ENCODE data around the gene APOL4. TPM values are rescaled to one million over a fixed set of nuclear protein-coding genes. Genes with fewer than 3 reads are reported as not detected.

The APOL4 gene
- total RNA-seq, 6 experiments from 2014 or later: 1.1 to 1.6 (median 1.4) TPM; not detected in 2

DNA sequence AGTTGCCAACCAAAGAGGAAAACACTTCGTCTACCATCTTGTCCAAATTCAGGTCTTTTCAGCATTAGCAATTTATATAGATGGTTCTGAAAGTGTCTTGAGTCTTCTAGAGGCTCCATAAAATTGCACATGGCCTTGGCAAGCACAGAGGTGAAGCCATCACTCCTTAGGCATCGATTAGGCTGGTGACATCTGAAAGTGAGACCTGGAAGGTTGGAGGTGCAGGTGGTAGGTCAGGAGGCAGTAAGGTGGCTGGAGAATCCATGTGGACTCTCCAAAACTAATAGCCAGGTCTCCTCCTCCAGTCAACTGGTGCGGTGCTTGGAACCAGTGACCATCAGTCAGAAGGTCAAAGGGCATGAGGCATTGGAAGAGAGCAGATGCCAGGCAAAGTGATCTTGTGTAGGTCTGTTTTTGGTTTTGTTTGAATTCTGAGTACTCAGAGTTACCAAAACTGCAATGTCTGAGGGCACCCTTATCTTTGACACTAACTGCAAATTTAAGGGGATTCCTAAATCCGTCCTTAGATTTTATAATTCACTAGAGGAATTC, 44.3 kb upstream of the APOL4 start:
- H3K27me3 ChIP-seq: no peaks in the 10 kb centered on the region
- no peak overlapping the region for H3K4me3 ChIP-seq
- peak overlapping the region in 1 of 3 donors; percentile 26 for H3K27ac ChIP-seq
- intact Hi-C loops (cut with DNase I): no loop called here
- no peaks in the 10 kb centered on the region for H3K9me3 ChIP-seq
- no peak for TF ChIP-seq POLR2A (IDR thresholded peaks at IDR 0.05)
- TF ChIP-seq, protein P1, sequence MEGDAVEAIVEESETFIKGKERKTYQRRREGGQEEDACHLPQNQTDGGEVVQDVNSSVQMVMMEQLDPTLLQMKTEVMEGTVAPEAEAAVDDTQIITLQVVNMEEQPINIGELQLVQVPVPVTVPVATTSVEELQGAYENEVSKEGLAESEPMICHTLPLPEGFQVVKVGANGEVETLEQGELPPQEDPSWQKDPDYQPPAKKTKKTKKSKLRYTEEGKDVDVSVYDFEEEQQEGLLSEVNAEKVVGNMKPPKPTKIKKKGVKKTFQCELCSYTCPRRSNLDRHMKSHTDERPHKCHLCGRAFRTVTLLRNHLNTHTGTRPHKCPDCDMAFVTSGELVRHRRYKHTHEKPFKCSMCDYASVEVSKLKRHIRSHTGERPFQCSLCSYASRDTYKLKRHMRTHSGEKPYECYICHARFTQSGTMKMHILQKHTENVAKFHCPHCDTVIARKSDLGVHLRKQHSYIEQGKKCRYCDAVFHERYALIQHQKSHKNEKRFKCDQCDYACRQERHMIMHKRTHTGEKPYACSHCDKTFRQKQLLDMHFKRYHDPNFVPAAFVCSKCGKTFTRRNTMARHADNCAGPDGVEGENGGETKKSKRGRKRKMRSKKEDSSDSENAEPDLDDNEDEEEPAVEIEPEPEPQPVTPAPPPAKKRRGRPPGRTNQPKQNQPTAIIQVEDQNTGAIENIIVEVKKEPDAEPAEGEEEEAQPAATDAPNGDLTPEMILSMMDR (IDR thresholded peaks at IDR 0.05): no peak
- 30% methylated on average over 4 of the region's 4 CpGs for WGBS (ENCODE audit: insufficient coverage, low coverage, low lambda C conversion rate, missing lambda C conversion rate)
- ATAC-seq (peak; percentile 68 to 89 (median 84)), DNase-seq (peak in 1 of 3 donors; percentile 72)
- peaks cover 0 to 28% (median 0%) of the 10 kb centered on the region in 4 donors for H3K4me1 ChIP-seq
- no peaks in the 10 kb centered on the region for H3K36me3 ChIP-seq

DNA sequence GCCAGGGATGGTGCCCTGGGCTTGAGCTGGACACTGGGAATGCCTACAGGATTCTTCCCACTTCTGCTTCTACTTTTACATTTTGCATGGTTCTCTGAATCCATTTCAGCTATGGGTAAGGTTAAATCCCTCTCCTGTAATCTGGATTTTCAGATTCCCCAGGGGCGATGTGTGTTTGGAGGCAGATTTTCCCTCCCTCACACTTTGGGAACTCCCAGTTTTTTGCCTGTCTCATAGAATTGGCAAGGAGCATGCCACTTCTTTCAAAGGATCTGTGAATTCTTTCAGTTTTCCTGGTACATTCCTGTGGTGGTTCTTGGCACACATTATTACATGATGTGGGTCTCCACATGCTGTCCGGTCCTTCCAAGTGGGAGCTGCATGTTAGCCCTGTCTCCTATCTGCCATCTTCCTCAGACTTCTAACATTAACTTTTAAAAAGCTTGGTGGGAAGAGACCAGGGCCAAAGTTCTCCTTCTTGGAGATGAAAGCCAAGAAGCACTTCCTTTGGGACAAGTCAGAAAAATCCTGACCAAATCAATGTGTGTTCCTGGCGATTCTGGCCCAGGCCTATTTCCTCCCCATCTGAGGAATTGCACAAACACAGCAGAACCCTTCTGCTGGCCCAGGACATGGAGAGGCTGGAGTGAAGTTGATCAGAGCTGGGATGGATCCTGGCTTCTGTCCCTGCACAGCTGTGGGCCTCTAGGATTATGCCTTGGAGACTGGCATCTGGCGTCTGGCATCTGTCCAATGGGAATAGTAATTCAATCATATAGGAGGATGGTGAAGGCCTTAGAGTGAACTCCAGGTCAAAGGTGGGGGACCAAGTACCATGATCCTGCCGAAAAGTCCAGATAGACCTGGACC, 43.1 kb upstream of the APOL4 start:
- ATAC-seq (no peak), DNase-seq (no peak)
- Histone ChIP-seq H3K27ac (no peak overlapping the region), H3K4me3 (no peak overlapping the region), H3K36me3 (no peaks in the 10 kb centered on the region), H3K9me3 (no peaks in the 10 kb centered on the region), H3K27me3 (no peaks in the 10 kb centered on the region), H3K4me1 (peaks cover 0 to 22% (median 0%) of the 10 kb centered on the region in 4 donors)
- WGBS (ENCODE audit: insufficient coverage, low coverage, low lambda C conversion rate, missing lambda C conversion rate): 72% methylated on average over 3 of the region's 5 CpGs
- TF ChIP-seq POLR2A (IDR thresholded peaks at IDR 0.05): no peak
- TF ChIP-seq, protein P1 (IDR thresholded peaks at IDR 0.05): no peak
- intact Hi-C loops (cut with DNase I): no loop called here

DNA sequence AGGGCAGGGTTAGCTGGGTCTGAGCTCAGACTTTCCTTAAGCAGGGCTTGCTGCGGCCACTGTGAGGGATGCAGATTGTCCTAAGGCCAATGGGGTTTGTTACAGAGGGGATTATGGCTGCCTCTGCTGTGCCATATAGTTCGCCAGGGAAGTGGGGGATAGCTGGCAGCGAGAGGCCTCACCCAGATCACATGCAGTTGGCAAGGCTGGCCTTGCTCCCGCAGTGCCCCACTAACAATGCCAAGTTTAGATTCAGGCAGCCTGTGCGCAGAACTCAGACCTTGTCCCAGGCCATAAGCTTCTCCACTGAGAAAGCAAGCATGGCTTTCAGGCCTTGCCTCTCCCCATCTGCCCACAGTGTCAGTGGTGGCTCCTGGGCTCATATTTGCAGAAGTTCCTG, 42.4 kb upstream of the APOL4 start:
- intact Hi-C loops (cut with DNase I): no loop called here
- 40% methylated on average over 1 of the region's 5 CpGs for WGBS (ENCODE audit: insufficient coverage, low coverage, low lambda C conversion rate, missing lambda C conversion rate)
- H3K4me1 ChIP-seq: peaks cover 0 to 15% (median 0%) of the 10 kb centered on the region in 4 donors
- no peak for DNase-seq
- no peak for ATAC-seq
- no peaks in the 10 kb centered on the region for H3K9me3 ChIP-seq
- H3K36me3 ChIP-seq: no peaks in the 10 kb centered on the region
- no peaks in the 10 kb centered on the region for H3K27me3 ChIP-seq
- H3K4me3 ChIP-seq: no peak overlapping the region
- no peak overlapping the region for H3K27ac ChIP-seq
- TF ChIP-seq POLR2A (IDR thresholded peaks at IDR 0.05): no peak
- TF ChIP-seq, protein P1 (IDR thresholded peaks at IDR 0.05): no peak

DNA sequence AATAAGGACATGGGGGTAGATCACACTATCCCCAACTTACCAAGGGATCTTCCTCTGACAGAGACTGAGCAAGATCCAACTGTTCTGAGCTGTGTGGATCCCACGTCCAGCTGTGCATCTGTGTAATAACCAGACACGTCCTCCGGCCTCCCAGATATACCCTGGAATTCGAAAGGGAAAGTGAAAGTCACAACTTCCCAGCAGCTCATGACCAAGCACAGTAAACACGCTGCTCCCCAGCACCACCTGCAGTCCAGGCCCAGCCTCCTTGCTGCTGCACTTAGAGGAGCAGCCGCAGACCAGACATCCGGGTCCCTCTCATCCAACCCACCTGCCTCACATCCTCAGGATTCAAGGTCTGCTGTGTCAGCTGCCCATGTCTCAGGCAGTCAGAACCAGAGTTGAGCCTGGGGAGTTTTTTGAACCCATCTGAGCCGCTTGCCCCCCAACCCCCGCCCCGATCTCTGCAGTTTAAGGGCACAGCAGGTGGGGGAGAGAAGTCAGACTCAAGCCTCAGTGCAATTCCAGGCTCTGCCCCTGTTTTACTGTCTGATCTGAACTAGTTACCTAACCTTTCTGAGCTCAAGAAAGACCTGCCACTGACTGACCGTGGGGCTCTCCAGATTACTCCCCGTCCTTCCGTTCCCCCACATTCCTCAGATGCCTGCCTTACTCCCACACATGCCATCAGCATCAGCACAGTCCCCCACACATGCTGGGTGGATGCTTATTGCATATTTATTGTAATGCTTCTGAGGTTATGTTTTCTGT, 38.0 kb upstream of the APOL4 start, which contains the start of gene APOL2:
Gene APOL2 (minus strand): TSS at position 127 of the 771 bp plus-strand sequence. CDS start 6,365 bp downstream, outside the sequence.
- H3K9me3 ChIP-seq: no peaks in the 10 kb centered on the region
- peaks cover 0 to 22% (median 5%) of the 10 kb centered on the region in 4 donors for H3K4me1 ChIP-seq
- ATAC-seq (peak; percentile 91 to 97 (median 94)), DNase-seq (peak; percentile 91)
- TF ChIP-seq POLR2A (IDR thresholded peaks at IDR 0.05): peak; percentile 84
- TF ChIP-seq, protein P1 (IDR thresholded peaks at IDR 0.05): peak; percentile 60 to 76 (median 72)
- intact Hi-C loops (cut with DNase I): loop anchor here (10.0 kb wide), 1 partner anchor 45 kb away; no protein-coding TSS in a partner anchor
- peak within 1 kb of the TSS; percentile 78 to 95 (median 90) for H3K27ac ChIP-seq
- H3K27me3 ChIP-seq: no peaks in the 10 kb centered on the region
- peak within 1 kb of the TSS; percentile 73 to 84 (median 78) for H3K4me3 ChIP-seq
- WGBS (ENCODE audit: insufficient coverage, low coverage, low lambda C conversion rate, missing lambda C conversion rate): 25% methylated on average over 10 of the region's 13 CpGs
- H3K36me3 ChIP-seq: no peaks in the 10 kb centered on the region
